Caco-2 (cell line): ENCODE measurements around the gene RGS18. TPM values are rescaled to one million over a fixed set of nuclear protein-coding genes. Genes with fewer than 3 reads are reported as not detected.
"Not testable (repeated sequence)": the region's sequence is repeated elsewhere in the genome, so short reads cannot be mapped to it uniquely, and the experiment has no call there.

Source experiments
- BruUV-seq: library from RNA; stranded (reverse); fragments of 400-500 nt; replicated peaks from 2 replicates; lab custom pipeline; 2021; lab: Mats Ljungman, UMichigan
- CTCF ChIA-PET: fragments of 300-600 bp; sonication (Branson Sonifier 250); formaldehyde crosslinking; loops from one replicate; lab custom pipeline; 2022; ENCODE audit warnings: antibody characterized with exemption; lab: Charles Lee
- POLR2A ChIA-PET: fragments of 300-600 bp; sonication (Branson Sonifier 250); formaldehyde crosslinking; loops from one replicate; lab custom pipeline; 2022; ENCODE audit warnings: antibody characterized with exemption; lab: Charles Lee
- DNase-seq, 2 experiments: peaks; one replicate each; pipeline versions ENCODE4 v3.0.0 to v3.0.0-alpha.2; 2020 to 2022
- H3K27me3 ChIP-seq: replicated peaks from 2 replicates; pipeline ENCODE4 v1.6.0; 2011; ENCODE audit warnings: low read length; ENCODE audit not compliant: control insufficient read depth, insufficient read depth
- H3K36me3 ChIP-seq: 2 replicates; pipeline ENCODE4 v1.5.1; 2011; ENCODE audit warnings: low read length; ENCODE audit not compliant: control insufficient read depth, insufficient read depth
- H3K4me1 ChIP-seq: fragments of 250-450 bp; sonication (Bioruptor Pico); 2 replicates; pipeline ENCODE4 v1.5.1; 2020; ENCODE audit warnings: mild to moderate bottlenecking
- H3K4me3 ChIP-seq: 2 replicates; pipeline ENCODE4 v1.5.1; 2011; ENCODE audit warnings: low read depth, mild to moderate bottlenecking, control low read depth, low read length
- H3K9me3 ChIP-seq: fragments of 250-450 bp; sonication (Bioruptor Pico); 2 replicates; pipeline ENCODE4 v1.5.1; 2020; ENCODE audit warnings: mild to moderate bottlenecking, moderate library complexity
- H3K27ac Mint-ChIP-seq: one replicate; pipeline ENCODE4 v1.8.0; 2022; ENCODE audit warnings: mixed read lengths; ENCODE audit not compliant: unreplicated experiment
- H3K27me3 Mint-ChIP-seq: one replicate; pipeline ENCODE4 v1.8.0; 2022; ENCODE audit warnings: mixed read lengths; ENCODE audit not compliant: insufficient read depth, unreplicated experiment
- H3K36me3 Mint-ChIP-seq: one replicate; pipeline ENCODE4 v1.8.0; 2022; ENCODE audit warnings: mild to moderate bottlenecking, mixed read lengths; ENCODE audit not compliant: insufficient read depth, unreplicated experiment
- H3K4me1 Mint-ChIP-seq: one replicate; pipeline ENCODE4 v1.8.0; 2022; ENCODE audit warnings: low read depth, mixed read lengths; ENCODE audit not compliant: unreplicated experiment
- H3K4me3 Mint-ChIP-seq: one replicate; pipeline ENCODE4 v1.8.0; 2022; ENCODE audit warnings: mild to moderate bottlenecking, moderate library complexity, mixed read lengths; ENCODE audit not compliant: unreplicated experiment
- H3K9me3 Mint-ChIP-seq: one replicate; pipeline ENCODE4 v1.8.0; 2022; ENCODE audit warnings: mixed read lengths; ENCODE audit not compliant: unreplicated experiment
- intact Hi-C: fragments of 100-400 bp; cut with micrococcal nuclease; formaldehyde crosslinking; loops from one replicate; pipeline ENCODE4 v1.10.0; 2022; ENCODE audit not compliant: unreplicated experiment
- total RNA-seq: library from RNA; stranded (reverse); gene quantifications from 2 replicates; pipeline ENCODE4 v1.2.3, GENCODE V29; 2022
- TF ChIP-seq, protein P1 (sequence below), 2 experiments: fragments of 200-600 bp in 1 of 2; IDR thresholded peaks; 1 replicate in 1 of 2; 2 replicates in 1 of 2; pipeline versions ENCODE4 v1.5.1 to v1.8.0; 2011 to 2022; ENCODE audit warnings: antibody characterized with exemption in 1 of 2, control low read depth in 1 of 2, inconsistent platforms in 1 of 2, low read depth in 1 of 2, low read length in 1 of 2, mild to moderate bottlenecking in 1 of 2, moderate library complexity in 1 of 2; ENCODE audit not compliant: insufficient read depth in 1 of 2, severe bottlenecking in 1 of 2, unreplicated experiment in 1 of 2

Gene RGS18
- total RNA-seq, 1 experiment from 2014 or later: not detected

DNA sequence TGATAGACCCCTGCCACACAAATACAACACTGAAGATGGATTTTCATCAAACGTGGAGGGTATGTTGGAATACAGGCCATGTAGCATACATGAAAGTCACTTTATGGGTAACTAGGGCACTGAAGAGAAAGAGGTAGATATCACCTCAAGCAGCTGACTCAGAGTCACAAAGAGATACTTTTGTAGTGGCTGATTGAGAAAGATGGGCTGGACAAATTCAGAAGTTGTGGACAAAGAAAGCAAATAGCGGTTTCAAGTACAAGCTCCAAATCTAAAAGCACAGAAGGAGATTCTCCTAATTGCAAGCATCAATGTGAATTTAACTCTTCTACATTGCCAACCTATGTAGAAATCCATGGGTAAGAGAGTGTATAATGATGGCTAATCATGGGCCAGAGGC lies 35.0 kb upstream of the RGS18 start:
- Mint-ChIP-seq H3K4me3 (no peak overlapping the region), H3K9me3 (no peaks in the 10 kb centered on the region), H3K36me3 (no peaks in the 10 kb centered on the region), H3K27ac (no peak overlapping the region), H3K27me3 (no peaks in the 10 kb centered on the region), H3K4me1 (peaks cover 7% of the 10 kb centered on the region)
- TF ChIP-seq, protein P1, sequence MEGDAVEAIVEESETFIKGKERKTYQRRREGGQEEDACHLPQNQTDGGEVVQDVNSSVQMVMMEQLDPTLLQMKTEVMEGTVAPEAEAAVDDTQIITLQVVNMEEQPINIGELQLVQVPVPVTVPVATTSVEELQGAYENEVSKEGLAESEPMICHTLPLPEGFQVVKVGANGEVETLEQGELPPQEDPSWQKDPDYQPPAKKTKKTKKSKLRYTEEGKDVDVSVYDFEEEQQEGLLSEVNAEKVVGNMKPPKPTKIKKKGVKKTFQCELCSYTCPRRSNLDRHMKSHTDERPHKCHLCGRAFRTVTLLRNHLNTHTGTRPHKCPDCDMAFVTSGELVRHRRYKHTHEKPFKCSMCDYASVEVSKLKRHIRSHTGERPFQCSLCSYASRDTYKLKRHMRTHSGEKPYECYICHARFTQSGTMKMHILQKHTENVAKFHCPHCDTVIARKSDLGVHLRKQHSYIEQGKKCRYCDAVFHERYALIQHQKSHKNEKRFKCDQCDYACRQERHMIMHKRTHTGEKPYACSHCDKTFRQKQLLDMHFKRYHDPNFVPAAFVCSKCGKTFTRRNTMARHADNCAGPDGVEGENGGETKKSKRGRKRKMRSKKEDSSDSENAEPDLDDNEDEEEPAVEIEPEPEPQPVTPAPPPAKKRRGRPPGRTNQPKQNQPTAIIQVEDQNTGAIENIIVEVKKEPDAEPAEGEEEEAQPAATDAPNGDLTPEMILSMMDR (IDR thresholded peaks at IDR 0.05; ENCODE audit: insufficient read depth in 1 of 2, low read depth in 1 of 2, low read length in 1 of 2, severe bottlenecking in 1 of 2, unreplicated experiment in 1 of 2): no peak
- Histone ChIP-seq H3K27me3 (no peaks in the 10 kb centered on the region), H3K9me3 (no peaks in the 10 kb centered on the region), H3K4me1 (0 out of 2 replicates have a peak, but pooled peaks cover 4% of the 10 kb centered on the region), H3K4me3 (no peak overlapping the region), H3K36me3 (no peaks in the 10 kb centered on the region)
- ChIA-PET CTCF (no interaction called here), POLR2A (no interaction called here)
- no TSS peak for BruUV-seq
- no peak for DNase-seq
- intact Hi-C loops: no loop called here

GRCh38 chr1:192126030-192126619 lies 32.1 kb upstream of the RGS18 start:
- H3K27me3 Mint-ChIP-seq: no peaks in the 10 kb centered on the region
- H3K36me3 ChIP-seq: no peaks in the 10 kb centered on the region
- intact Hi-C loops: no loop called here
- TF ChIP-seq, protein P1 (IDR thresholded peaks at IDR 0.05; ENCODE audit: insufficient read depth in 1 of 2, low read depth in 1 of 2, low read length in 1 of 2, severe bottlenecking in 1 of 2, unreplicated experiment in 1 of 2): no peak
- no peaks in the 10 kb centered on the region for H3K9me3 ChIP-seq
- CTCF ChIA-PET: no interaction called here
- H3K4me3 ChIP-seq: no peak overlapping the region
- no TSS peak for BruUV-seq
- no peaks in the 10 kb centered on the region for H3K4me1 ChIP-seq
- DNase-seq: no peak
- H3K4me1 Mint-ChIP-seq: peaks cover 2% of the 10 kb centered on the region
- POLR2A ChIA-PET: no interaction called here
- H3K36me3 Mint-ChIP-seq: no peaks in the 10 kb centered on the region
- no peak overlapping the region for H3K27ac Mint-ChIP-seq
- H3K9me3 Mint-ChIP-seq: no peaks in the 10 kb centered on the region
- H3K27me3 ChIP-seq: no peaks in the 10 kb centered on the region
- no peak overlapping the region for H3K4me3 Mint-ChIP-seq

DNA sequence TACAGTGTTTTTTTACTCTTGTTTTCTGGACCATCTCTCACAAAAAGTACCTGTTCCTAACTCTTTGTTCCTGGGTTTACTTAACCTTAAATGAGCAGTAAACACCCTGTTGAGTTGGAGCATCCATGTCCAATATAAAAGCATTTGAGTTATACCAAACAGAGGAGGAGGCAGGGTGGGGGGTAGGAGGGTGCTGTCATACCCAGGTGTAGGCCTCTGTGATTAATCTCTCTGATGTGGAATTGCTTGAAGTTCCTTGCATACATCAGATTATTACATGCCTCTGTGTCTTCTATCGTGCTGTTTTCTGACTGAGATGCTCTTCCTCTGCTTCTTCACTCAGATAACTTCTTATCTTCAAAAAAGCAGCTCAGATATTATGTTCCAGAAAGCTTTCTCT lies 28.1 kb upstream of the RGS18 start:
- ChIA-PET POLR2A (no interaction called here), CTCF (no interaction called here)
- H3K4me1 Mint-ChIP-seq: no peaks in the 10 kb centered on the region
- no peaks in the 10 kb centered on the region for H3K27me3 Mint-ChIP-seq
- Histone ChIP-seq H3K27me3 (no peaks in the 10 kb centered on the region), H3K36me3 (no peaks in the 10 kb centered on the region), H3K4me3 (no peak overlapping the region), H3K9me3 (no peaks in the 10 kb centered on the region), H3K4me1 (no peaks in the 10 kb centered on the region)
- TF ChIP-seq, protein P1 (IDR thresholded peaks at IDR 0.05; ENCODE audit: insufficient read depth in 1 of 2, low read depth in 1 of 2, low read length in 1 of 2, severe bottlenecking in 1 of 2, unreplicated experiment in 1 of 2): no peak
- no peak overlapping the region for H3K4me3 Mint-ChIP-seq
- intact Hi-C loops: no loop called here
- no peaks in the 10 kb centered on the region for H3K9me3 Mint-ChIP-seq
- DNase-seq: no peak
- no TSS peak for BruUV-seq
- no peaks in the 10 kb centered on the region for H3K36me3 Mint-ChIP-seq
- no peak overlapping the region for H3K27ac Mint-ChIP-seq

DNA sequence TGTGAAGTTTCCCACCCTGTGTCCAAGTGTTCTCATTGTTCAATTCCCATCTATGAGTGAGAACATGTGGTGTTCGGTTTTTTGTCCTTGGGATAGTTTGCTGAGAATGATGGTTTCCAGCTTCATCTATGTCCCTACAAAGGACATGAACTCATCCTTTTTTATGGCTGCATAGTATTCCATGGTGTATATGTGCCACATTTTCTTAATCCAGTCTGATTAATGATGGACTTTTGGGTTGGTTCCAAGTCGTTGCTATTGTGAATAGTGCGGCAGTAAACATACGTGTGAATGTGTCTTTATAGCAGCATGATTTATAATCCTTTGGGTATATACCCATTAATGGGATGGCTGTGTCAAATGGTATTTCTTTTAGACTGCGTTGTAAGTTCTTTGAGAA lies 27.4 kb upstream of the RGS18 start:
- H3K4me3 ChIP-seq, H3K4me1 Mint-ChIP-seq, BruUV-seq, POLR2A ChIA-PET, H3K36me3 Mint-ChIP-seq, CTCF ChIA-PET, H3K9me3 ChIP-seq, H3K4me1 ChIP-seq, intact Hi-C loops, DNase-seq, H3K27me3 ChIP-seq, H3K36me3 ChIP-seq, H3K9me3 Mint-ChIP-seq, H3K27me3 Mint-ChIP-seq, H3K4me3 Mint-ChIP-seq, H3K27ac Mint-ChIP-seq: not testable (repeated sequence)
